Measurements from ENCODE around the gene FAM228A. TPM values are rescaled to one million over a fixed set of nuclear protein-coding genes. Genes with fewer than 3 reads are reported as not detected.

Gene FAM228A
- total and polyA plus RNA-seq, 2 of the 4 experiments (the other 2 are of a cell fraction), result not detected

GRCh38 chr2:24175631-24176187, 856 bp downstream of the FAM228A start:
- H3K27ac ChIP-seq (ENCODE audit: insufficient read depth, low read length), result no peak overlapping the region
- dilution Hi-C loops (cut with HindIII; ENCODE audit: low sequenced_read_pairs, unreplicated experiment) (no loop called here), intact Hi-C loops (cut with micrococcal nuclease) (no loop called here), in situ Hi-C loops (cut with MboI; ENCODE audit: low sequenced_read_pairs) (no loop called here)
- DNase-seq (no peak), ATAC-seq (ENCODE audit: low read depth) (no peak; the same call in 1 of the 2 replicates)
- no peaks in the 10 kb centered on the region for H3K9me1 ChIP-seq (ENCODE audit: insufficient read depth, low read length)
- no peak overlapping the region for H2BK5ac ChIP-seq (ENCODE audit: low read depth, low read length, poor library complexity, severe bottlenecking)
- H3K14ac ChIP-seq (replicated peaks; ENCODE audit: low read depth, low read length), result no peak overlapping the region
- H2BK15ac ChIP-seq (ENCODE audit: low read depth, low read length), result no peak overlapping the region
- no peak overlapping the region for H2BK120ac ChIP-seq (ENCODE audit: low read depth, low read length)
- 39% methylated on average over 4 of the region's 17 CpGs; no CpG with 5 or more reads in 1 of the 2 experiments for WGBS, 2 experiments (ENCODE audit: extremely low coverage in 2 of 2, insufficient read length in 1 of 2)
- H3K4me1 ChIP-seq (ENCODE audit: control insufficient read depth, insufficient read depth, low read length), result peaks cover 3% of the 10 kb centered on the region; the same call in 1 of the 2 replicates
- H3K27me3 ChIP-seq (ENCODE audit: control insufficient read depth, insufficient read depth, low read length), result peaks cover 7% of the 10 kb centered on the region; the same call in 1 of the 2 replicates
- H3K56ac ChIP-seq (ENCODE audit: extremely low read depth, insufficient read depth, low read length), result no peak overlapping the region
- no peak overlapping the region for H4K5ac ChIP-seq (ENCODE audit: low read depth, low read length)
- H4K20me1 ChIP-seq (ENCODE audit: insufficient read depth, low read length), result no peaks in the 10 kb centered on the region
- H4K91ac ChIP-seq (ENCODE audit: insufficient read depth, low read depth, low read length), result no peak overlapping the region
- H2AFZ ChIP-seq (replicated peaks; ENCODE audit: low read length, poor library complexity), result peak overlapping the region; percentile 61
- H3K23ac ChIP-seq (ENCODE audit: low read depth, low read length), result no peak overlapping the region
- no peak overlapping the region for H2BK20ac ChIP-seq (ENCODE audit: low read depth, low read length)
- no peak overlapping the region; the same call in 1 of the 2 replicates for H3K4me3 ChIP-seq (ENCODE audit: insufficient read depth, low read depth, low read length)
- no peak overlapping the region for H4K8ac ChIP-seq (ENCODE audit: low read depth in 2 of 2, low read length in 2 of 2)
- no peaks in the 10 kb centered on the region for H3K79me1 ChIP-seq (ENCODE audit: low read depth in 1 of 2, low read length in 2 of 2)
- H3K18ac ChIP-seq (ENCODE audit: low read depth, low read length), result no peak overlapping the region
- CTCF ChIA-PET, result no interaction called here
- POLR2A ChIA-PET (ENCODE audit: unreplicated experiment), result no interaction called here
- no peak overlapping the region for H2AK9ac ChIP-seq (replicated peaks; ENCODE audit: low read depth, low read length, poor library complexity)
- TF ChIP-seq MAZ (IDR thresholded peaks at IDR 0.05; ENCODE audit: borderline replicate concordance, low read depth, low read length) (no peak), POLR2A (IDR thresholded peaks at IDR 0.05; ENCODE audit: low read depth, low read length) (no peak), RFX5 (IDR thresholded peaks at IDR 0.05; ENCODE audit: low read depth, low read length) (no peak), FOS (IDR thresholded peaks at IDR 0.05; ENCODE audit: low read depth, low read length) (no peak)
- TF ChIP-seq, protein P1, sequence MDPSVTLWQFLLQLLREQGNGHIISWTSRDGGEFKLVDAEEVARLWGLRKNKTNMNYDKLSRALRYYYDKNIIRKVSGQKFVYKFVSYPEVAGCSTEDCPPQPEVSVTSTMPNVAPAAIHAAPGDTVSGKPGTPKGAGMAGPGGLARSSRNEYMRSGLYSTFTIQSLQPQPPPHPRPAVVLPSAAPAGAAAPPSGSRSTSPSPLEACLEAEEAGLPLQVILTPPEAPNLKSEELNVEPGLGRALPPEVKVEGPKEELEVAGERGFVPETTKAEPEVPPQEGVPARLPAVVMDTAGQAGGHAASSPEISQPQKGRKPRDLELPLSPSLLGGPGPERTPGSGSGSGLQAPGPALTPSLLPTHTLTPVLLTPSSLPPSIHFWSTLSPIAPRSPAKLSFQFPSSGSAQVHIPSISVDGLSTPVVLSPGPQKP (IDR thresholded peaks at IDR 0.05; ENCODE audit: borderline replicate concordance, low read depth, low read length), result no peak
- peak overlapping the region; percentile 27; the same call in 1 of the 2 replicates for H3K4me2 ChIP-seq (ENCODE audit: low read depth, low read length)
- H3K36me3 ChIP-seq (ENCODE audit: control insufficient read depth, insufficient read depth, low read length), result no peaks in the 10 kb centered on the region
- no TSS peak for BruUV-seq (replicated peaks)
- no peak overlapping the region for H3K9ac ChIP-seq (ENCODE audit: low read depth, low read length)
- no peaks in the 10 kb centered on the region for H3K9me3 ChIP-seq (ENCODE audit: control insufficient read depth, insufficient read depth, low read length)
- H3K4ac ChIP-seq (ENCODE audit: low read depth, low read length), result no peak overlapping the region
- no peak overlapping the region for H2AK5ac ChIP-seq (ENCODE audit: low read depth, low read length)
